HG02759 (cell line): ENCODE data around the gene R3HDM2.

Source experiments
- ATAC-seq: cut with Tn5 transposase; IDR thresholded peaks from one replicate; pipeline ENCODE4 v1.9.1; 2021; ENCODE audit warnings: mild to moderate bottlenecking, moderate library complexity; ENCODE audit not compliant: unreplicated experiment

R3HDM2 gene

GRCh38 chr12:57467212-57467874, 36.5 kb upstream of the R3HDM2 start:
- ATAC-seq, result no peak

- ATAC-seq, result no peak
Observed at GRCh38 chr12:57465747-57466505, 35.1 kb upstream of the R3HDM2 start.

- no peak for ATAC-seq
Observed at GRCh38 chr12:57465030-57465746, 34.3 kb upstream of the R3HDM2 start.

- no peak for ATAC-seq
Observed at GRCh38 chr12:57464569-57464968, 33.7 kb upstream of the R3HDM2 start.

GRCh38 chr12:57462912-57463253, 32.0 kb upstream of the R3HDM2 start:
- ATAC-seq, result no peak

- ATAC-seq, result peak; percentile 69
Observed at GRCh38 chr12:57462251-57462911, 31.5 kb upstream of the R3HDM2 start.

- ATAC-seq, result no peak
Observed at GRCh38 chr12:57461917-57462250, 31.0 kb upstream of the R3HDM2 start.

- ATAC-seq, result no peak
Observed at GRCh38 chr12:57461276-57461916, 30.6 kb upstream of the R3HDM2 start.

GRCh38 chr12:57460841-57461275, 30.0 kb upstream of the R3HDM2 start:
- ATAC-seq, result no peak

GRCh38 chr12:57460468-57460784, 29.6 kb upstream of the R3HDM2 start:
- ATAC-seq, result no peak

GRCh38 chr12:57459750-57460467, 29.1 kb upstream of the R3HDM2 start, which contains the start of gene GLI1:
Gene GLI1, plus strand, starts transcription at chr12:57459785. Its CDS starts 3,907 bp downstream, at chr12:57463692.
- no peak for ATAC-seq

GRCh38 chr12:57459055-57459749, 28.4 kb upstream of the R3HDM2 start:
- ATAC-seq, result peak; percentile 55

- no peak for ATAC-seq
Observed at GRCh38 chr12:57458665-57459054, 27.8 kb upstream of the R3HDM2 start.

GRCh38 chr12:57456737-57457490, 26.1 kb upstream of the R3HDM2 start:
- ATAC-seq, result no peak

GRCh38 chr12:57456145-57456700, 25.4 kb upstream of the R3HDM2 start:
- peak; percentile 34 for ATAC-seq

GRCh38 chr12:57455374-57456144, 24.7 kb upstream of the R3HDM2 start:
- no peak for ATAC-seq

- ATAC-seq, result no peak
Observed at GRCh38 chr12:57454566-57455373, 23.9 kb upstream of the R3HDM2 start, which contains the start of gene INHBE. Gene INHBE, plus strand, starts transcription at chr12:57455307. Its CDS starts 230 bp downstream, at chr12:57455537.
